ENCODE measurements around the gene CDHR1.
"Not testable (repeated sequence)": the region's sequence is repeated elsewhere in the genome, so short reads cannot be mapped to it uniquely, and the experiment has no call there.

Gene CDHR1

GRCh38 chr10:84175436-84175835 lies 18.9 kb upstream of the CDHR1 start:
- DNase-seq: no peak

GRCh38 chr10:84176351-84176750 lies 18.0 kb upstream of the CDHR1 start:
- DNase-seq: no peak

- DNase-seq: no peak
Measured at GRCh38 chr10:84176836-84177474, 17.4 kb upstream of the CDHR1 start.

GRCh38 chr10:84177541-84178141 lies 16.7 kb upstream of the CDHR1 start:
- DNase-seq: no peak

GRCh38 chr10:84178160-84178609 lies 16.2 kb upstream of the CDHR1 start:
- DNase-seq: no peak

- peak; percentile 34 for DNase-seq
Measured at GRCh38 chr10:84179059-84179710, 15.2 kb upstream of the CDHR1 start.

GRCh38 chr10:84180386-84180785 lies 14.0 kb upstream of the CDHR1 start:
- not testable (repeated sequence) for DNase-seq

GRCh38 chr10:84181631-84182030 lies 12.7 kb upstream of the CDHR1 start:
- DNase-seq: no peak

GRCh38 chr10:84184517-84184916 lies 9.8 kb upstream of the CDHR1 start:
- DNase-seq: no peak

- DNase-seq: no peak
Measured at GRCh38 chr10:84185526-84186175, 8.7 kb upstream of the CDHR1 start.

GRCh38 chr10:84188815-84189214 lies 5.5 kb upstream of the CDHR1 start:
- DNase-seq: no peak

GRCh38 chr10:84190621-84191020 lies 3.7 kb upstream of the CDHR1 start:
- DNase-seq: no peak

GRCh38 chr10:84191106-84191505 lies 3.2 kb upstream of the CDHR1 start:
- DNase-seq: no peak

GRCh38 chr10:84193327-84193726 lies 1.0 kb upstream of the CDHR1 start:
- DNase-seq: no peak

- DNase-seq: no peak
Measured at GRCh38 chr10:84193846-84194423, 402 bp upstream of the CDHR1 start.

- DNase-seq: no peak
Measured at GRCh38 chr10:84195044-84195830, 900 bp downstream of the CDHR1 start.

- no peak for DNase-seq
Measured at GRCh38 chr10:84196083-84196482, 1.7 kb downstream of the CDHR1 start.

- DNase-seq: no peak
Measured at GRCh38 chr10:84196941-84197340, 2.6 kb downstream of the CDHR1 start.

- no peak for DNase-seq
Measured at GRCh38 chr10:84197643-84198042, 3.3 kb downstream of the CDHR1 start.

GRCh38 chr10:84198206-84198915 lies 4.0 kb downstream of the CDHR1 start:
- no peak for DNase-seq

GRCh38 chr10:84200537-84201243 lies 6.4 kb downstream of the CDHR1 start:
- DNase-seq: no peak
